ENCODE data around the gene SRGAP1. TPM values are rescaled to one million over a fixed set of nuclear protein-coding genes. Genes with fewer than 3 reads are reported as not detected.

SRGAP1 gene
- total RNA-seq, 1 donor from 2014 or later: 7.4 TPM

- DNase-seq (ENCODE audit: extremely low spot score in 2 of 2): no peak
- Histone ChIP-seq H3K4me3 (no peak overlapping the region), H3K27me3 (no peaks in the 10 kb centered on the region), H3K4me1 (no peaks in the 10 kb centered on the region), H3K36me3 (no peaks in the 10 kb centered on the region), H3K9me3 (no peaks in the 10 kb centered on the region), H3K27ac (no peak overlapping the region)
- TF ChIP-seq POLR2A (IDR thresholded peaks at IDR 0.05) (no peak), POLR2AphosphoS5 (IDR thresholded peaks at IDR 0.05; ENCODE audit: insufficient read depth in 1 of 2, low read depth in 1 of 2) (no peak)
- TF ChIP-seq, protein P1, sequence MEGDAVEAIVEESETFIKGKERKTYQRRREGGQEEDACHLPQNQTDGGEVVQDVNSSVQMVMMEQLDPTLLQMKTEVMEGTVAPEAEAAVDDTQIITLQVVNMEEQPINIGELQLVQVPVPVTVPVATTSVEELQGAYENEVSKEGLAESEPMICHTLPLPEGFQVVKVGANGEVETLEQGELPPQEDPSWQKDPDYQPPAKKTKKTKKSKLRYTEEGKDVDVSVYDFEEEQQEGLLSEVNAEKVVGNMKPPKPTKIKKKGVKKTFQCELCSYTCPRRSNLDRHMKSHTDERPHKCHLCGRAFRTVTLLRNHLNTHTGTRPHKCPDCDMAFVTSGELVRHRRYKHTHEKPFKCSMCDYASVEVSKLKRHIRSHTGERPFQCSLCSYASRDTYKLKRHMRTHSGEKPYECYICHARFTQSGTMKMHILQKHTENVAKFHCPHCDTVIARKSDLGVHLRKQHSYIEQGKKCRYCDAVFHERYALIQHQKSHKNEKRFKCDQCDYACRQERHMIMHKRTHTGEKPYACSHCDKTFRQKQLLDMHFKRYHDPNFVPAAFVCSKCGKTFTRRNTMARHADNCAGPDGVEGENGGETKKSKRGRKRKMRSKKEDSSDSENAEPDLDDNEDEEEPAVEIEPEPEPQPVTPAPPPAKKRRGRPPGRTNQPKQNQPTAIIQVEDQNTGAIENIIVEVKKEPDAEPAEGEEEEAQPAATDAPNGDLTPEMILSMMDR (IDR thresholded peaks at IDR 0.05): no peak
- intact Hi-C loops (cut with DNase I): no loop called here
Measured at GRCh38 chr12:64053117-64053516, 208.6 kb downstream of the SRGAP1 start.

GRCh38 chr12:64054079-64054520 is 209.6 kb downstream of the SRGAP1 start:
- Histone ChIP-seq H3K36me3 (no peaks in the 10 kb centered on the region), H3K27ac (no peak overlapping the region), H3K4me3 (no peak overlapping the region), H3K27me3 (no peaks in the 10 kb centered on the region), H3K4me1 (no peaks in the 10 kb centered on the region), H3K9me3 (no peaks in the 10 kb centered on the region)
- intact Hi-C loops (cut with DNase I): no loop called here
- no peak for DNase-seq (ENCODE audit: extremely low spot score in 2 of 2)
- TF ChIP-seq POLR2A (IDR thresholded peaks at IDR 0.05) (no peak), POLR2AphosphoS5 (IDR thresholded peaks at IDR 0.05; ENCODE audit: insufficient read depth in 1 of 2, low read depth in 1 of 2) (no peak)
- TF ChIP-seq, protein P1 (IDR thresholded peaks at IDR 0.05): no peak

- Histone ChIP-seq H3K36me3 (no peaks in the 10 kb centered on the region), H3K27ac (no peak overlapping the region), H3K4me1 (no peaks in the 10 kb centered on the region), H3K4me3 (no peak overlapping the region), H3K27me3 (no peaks in the 10 kb centered on the region), H3K9me3 (no peaks in the 10 kb centered on the region)
- intact Hi-C loops (cut with DNase I): no loop called here
- TF ChIP-seq POLR2AphosphoS5 (IDR thresholded peaks at IDR 0.05; ENCODE audit: insufficient read depth in 1 of 2, low read depth in 1 of 2) (no peak), POLR2A (IDR thresholded peaks at IDR 0.05) (no peak)
- TF ChIP-seq, protein P1 (IDR thresholded peaks at IDR 0.05): no peak
- no peak for DNase-seq (ENCODE audit: extremely low spot score in 2 of 2)
Measured at GRCh38 chr12:64056741-64057140, 212.2 kb downstream of the SRGAP1 start.

- no peak overlapping the region for H3K27ac ChIP-seq
- DNase-seq (ENCODE audit: extremely low spot score in 2 of 2): no peak
- no peaks in the 10 kb centered on the region for H3K9me3 ChIP-seq
- H3K4me1 ChIP-seq: no peaks in the 10 kb centered on the region
- TF ChIP-seq, protein P1 (IDR thresholded peaks at IDR 0.05): no peak
- TF ChIP-seq POLR2AphosphoS5 (IDR thresholded peaks at IDR 0.05; ENCODE audit: insufficient read depth in 1 of 2, low read depth in 1 of 2) (no peak), POLR2A (IDR thresholded peaks at IDR 0.05) (no peak)
- intact Hi-C loops (cut with DNase I): no loop called here
- no peaks in the 10 kb centered on the region for H3K27me3 ChIP-seq
- no peak overlapping the region for H3K4me3 ChIP-seq
- H3K36me3 ChIP-seq: no peaks in the 10 kb centered on the region
Measured at GRCh38 chr12:64057706-64058105, 213.2 kb downstream of the SRGAP1 start.

DNA sequence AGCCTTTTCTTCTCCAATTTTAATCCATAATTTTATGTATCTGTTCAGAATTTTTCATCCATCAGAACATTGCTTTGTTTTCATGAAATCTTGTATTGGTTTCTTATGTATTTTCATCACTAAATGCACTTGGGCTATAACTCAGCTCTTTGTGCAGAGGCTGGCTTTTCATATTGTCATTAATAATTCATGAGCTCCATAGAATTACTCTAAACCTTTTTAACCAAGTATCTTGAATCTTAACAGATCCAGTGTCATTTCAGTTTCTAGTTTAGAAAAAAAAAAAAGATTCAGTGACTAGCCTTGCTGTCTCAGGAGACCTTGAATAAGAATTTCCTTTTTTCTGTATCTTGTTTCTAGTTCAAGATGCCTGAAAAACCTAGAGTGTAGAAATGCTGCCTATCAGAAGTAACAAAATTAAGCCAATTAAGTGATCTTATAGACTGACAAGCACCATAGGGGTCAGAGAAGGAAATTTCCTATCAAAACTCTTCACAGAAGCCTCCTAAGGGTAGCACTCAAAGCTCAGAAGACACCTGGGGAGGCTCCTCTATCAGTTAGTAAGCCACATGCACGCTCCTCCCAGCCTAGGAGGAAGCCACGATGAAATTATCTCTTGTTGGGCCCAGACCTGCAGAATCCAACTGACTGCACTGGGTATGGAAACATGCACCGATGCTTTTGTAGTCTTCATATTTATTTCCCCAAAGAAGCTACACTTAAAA is 214.2 kb downstream of the SRGAP1 start:
- Histone ChIP-seq H3K9me3 (no peaks in the 10 kb centered on the region), H3K27me3 (no peaks in the 10 kb centered on the region), H3K4me3 (no peak overlapping the region), H3K36me3 (no peaks in the 10 kb centered on the region), H3K4me1 (no peaks in the 10 kb centered on the region), H3K27ac (no peak overlapping the region)
- DNase-seq (ENCODE audit: extremely low spot score in 2 of 2): no peak
- TF ChIP-seq, protein P1 (IDR thresholded peaks at IDR 0.05): no peak
- no peak for TF ChIP-seq POLR2A (IDR thresholded peaks at IDR 0.05)
- no peak for TF ChIP-seq POLR2AphosphoS5 (IDR thresholded peaks at IDR 0.05; ENCODE audit: insufficient read depth in 1 of 2, low read depth in 1 of 2)
- intact Hi-C loops (cut with DNase I): no loop called here

Data from vagina (tissue), 2 donors.